Epithelial cell of esophagus (primary cell): ENCODE data around the gene AFP.
A peak's percentile ranks its signal among the peaks of the same experiment; 100 is the strongest.

Experiments
- DNase-seq: peaks from one replicate; pipeline ENCODE4 v3.0.0; 2010; ENCODE audit warnings: low read depth
- H3K4me3 ChIP-seq: 2 replicates; pipeline ENCODE4 v1.5.1; 2011; ENCODE audit warnings: mild to moderate bottlenecking, low read length, control low read depth
- CTCF ChIP-seq: IDR thresholded peaks from 2 replicates; pipeline ENCODE4 v1.5.1; 2011; ENCODE audit warnings: low read depth, mild to moderate bottlenecking, low read length, control low read depth, inconsistent platforms; ENCODE audit not compliant: insufficient read depth; ENCODE audit errors: missing control alignments

Gene AFP

DNA sequence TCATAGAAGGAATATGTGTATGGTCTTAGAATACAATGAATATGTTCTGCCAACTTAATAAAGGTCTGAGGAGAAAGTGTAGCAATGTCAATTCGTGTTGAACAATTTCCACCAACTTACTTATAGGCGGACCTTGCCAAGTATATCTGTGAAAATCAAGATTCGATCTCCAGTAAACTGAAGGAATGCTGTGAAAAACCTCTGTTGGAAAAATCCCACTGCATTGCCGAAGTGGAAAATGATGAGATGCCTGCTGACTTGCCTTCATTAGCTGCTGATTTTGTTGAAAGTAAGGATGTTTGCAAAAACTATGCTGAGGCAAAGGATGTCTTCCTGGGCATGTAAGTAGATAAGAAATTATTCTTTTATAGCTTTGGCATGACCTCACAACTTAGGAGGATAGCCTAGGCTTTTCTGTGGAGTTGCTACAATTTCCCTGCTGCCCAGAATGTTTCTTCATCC, 22.7 kb upstream of the AFP start:
- TF ChIP-seq CTCF = no peak
- no peak overlapping the region for H3K4me3 ChIP-seq
- DNase-seq = no peak

GRCh38 chr4:73414936-73415271, 21.1 kb upstream of the AFP start:
- DNase-seq = no peak
- H3K4me3 ChIP-seq = no peak overlapping the region
- no peak for TF ChIP-seq CTCF

- H3K4me3 ChIP-seq = no peak overlapping the region
- no peak for DNase-seq
- TF ChIP-seq CTCF = no peak
These were observed 20.2 kb upstream of the AFP start for GRCh38 chr4:73415807-73416238.

DNA sequence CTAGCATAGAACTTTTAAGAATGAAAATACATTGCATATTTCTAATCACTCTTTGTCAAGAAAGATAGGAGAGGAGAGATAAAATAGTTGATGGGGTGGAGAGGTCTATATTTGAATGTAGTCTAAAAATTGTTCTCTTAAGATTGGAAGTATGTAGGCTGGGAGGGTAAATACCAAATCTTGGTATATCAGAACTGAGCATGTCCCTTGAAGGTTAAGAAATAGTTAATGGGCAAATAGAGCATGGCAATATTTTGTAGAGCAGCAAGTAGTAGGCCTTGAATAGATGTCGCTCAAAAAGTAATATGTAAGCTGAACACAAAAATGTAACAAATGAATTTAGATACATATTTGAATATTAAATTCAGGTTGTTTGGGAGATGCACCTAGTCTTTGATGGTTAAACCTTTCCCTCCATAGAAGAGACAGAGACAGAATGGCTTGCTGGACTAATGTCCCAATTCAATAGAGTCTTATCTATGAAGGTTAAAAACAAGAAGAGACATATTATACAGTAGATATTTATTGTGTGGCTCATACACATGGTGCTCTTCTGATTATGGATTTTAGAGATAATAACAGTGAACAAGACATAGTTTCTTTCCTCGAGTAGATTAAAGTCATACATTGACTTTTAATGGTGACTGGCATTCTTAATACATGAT, 19.5 kb upstream of the AFP start:
- TF ChIP-seq CTCF = no peak
- H3K4me3 ChIP-seq = no peak overlapping the region
- DNase-seq = no peak

DNA sequence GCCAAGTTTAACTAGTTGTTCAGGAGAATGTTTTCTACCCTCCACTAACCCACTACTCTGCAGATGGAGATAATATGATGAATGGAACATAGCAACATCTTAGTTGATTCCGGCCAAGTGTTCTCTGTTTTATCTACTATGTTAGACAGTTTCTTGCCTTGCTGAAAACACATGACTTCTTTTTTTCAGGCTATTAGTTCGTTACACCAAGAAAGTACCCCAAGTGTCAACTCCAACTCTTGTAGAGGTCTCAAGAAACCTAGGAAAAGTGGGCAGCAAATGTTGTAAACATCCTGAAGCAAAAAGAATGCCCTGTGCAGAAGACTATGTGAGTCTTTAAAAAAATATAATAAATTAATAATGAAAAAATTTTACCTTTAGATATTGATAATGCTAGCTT, 18.7 kb upstream of the AFP start:
- no peak overlapping the region for H3K4me3 ChIP-seq
- no peak for DNase-seq
- TF ChIP-seq CTCF = no peak

GRCh38 chr4:73417973-73418372, 18.0 kb upstream of the AFP start:
- DNase-seq = peak; percentile 34
- H3K4me3 ChIP-seq = no peak overlapping the region
- no peak for TF ChIP-seq CTCF

- DNase-seq = no peak
These were observed 17.3 kb upstream of the AFP start for GRCh38 chr4:73418677-73419076.

More at GRCh38 chr4:73418677-73419076, 17.3 kb upstream of the AFP start:
- H3K4me3 ChIP-seq = no peak overlapping the region
- no peak for TF ChIP-seq CTCF
